WTC11 (cell line): ENCODE results near the gene ADK. TPM values are rescaled to one million over a fixed set of nuclear protein-coding genes. Genes with fewer than 3 reads are reported as not detected.

ENCODE experiments used
- ATAC-seq: fragments of 200-7000 bp; cut with Tn5 transposase; 2 replicates; pipeline ENCODE4 v1.10.0; 2021; ENCODE audit warnings: mild to moderate bottlenecking, moderate library complexity
- CTCF ChIA-PET: fragments of 300-600 bp; sonication (Branson Sonifier 250); formaldehyde crosslinking; loops from one replicate; lab custom pipeline; 2021; ENCODE audit warnings: antibody characterized with exemption; lab: Charles Lee
- POLR2A ChIA-PET: fragments of 350-600 bp; sonication (Branson Sonifier 250); formaldehyde crosslinking; loops from one replicate; lab custom pipeline; 2021; ENCODE audit warnings: antibody characterized with exemption; lab: Charles Lee
- DNase-seq: peaks from one replicate; pipeline ENCODE4 v3.0.0; 2021; ENCODE audit warnings: low spot score
- H3K27ac Mint-ChIP-seq: 2 replicates; pipeline ENCODE4 v1.8.0; 2021; ENCODE audit warnings: mixed read lengths
- H3K27me3 Mint-ChIP-seq: 2 replicates; pipeline ENCODE4 v1.8.0; 2021; ENCODE audit warnings: low read depth, mild to moderate bottlenecking, moderate library complexity, mixed read lengths
- H3K36me3 Mint-ChIP-seq: 2 replicates; pipeline ENCODE4 v1.8.0; 2021; ENCODE audit warnings: mixed read lengths
- H3K4me1 Mint-ChIP-seq: 2 replicates; pipeline ENCODE4 v1.8.0; 2022; ENCODE audit warnings: mixed read lengths
- H3K4me3 Mint-ChIP-seq: 2 replicates; pipeline ENCODE4 v1.8.0; 2021; ENCODE audit warnings: mild to moderate bottlenecking, moderate library complexity, mixed read lengths
- H3K9me3 Mint-ChIP-seq: 2 replicates; pipeline ENCODE4 v1.8.0; 2021; ENCODE audit warnings: mixed read lengths
- CBFB ChIP-seq: sonication (generic); formaldehyde crosslinking; IDR thresholded peaks from 2 replicates; pipeline ENCODE4 v1.8.1; 2022; ENCODE audit warnings: mild to moderate bottlenecking, low read depth, missing genetic modification reagents
- CDX4 ChIP-seq: fragments of 250-450 bp; sonication (Bioruptor Pico); IDR thresholded peaks from 2 replicates; pipeline ENCODE4 v1.9.0; 2021; ENCODE audit warnings: moderate library complexity, mild to moderate bottlenecking, inconsistent platforms, borderline replicate concordance
- ELF4 ChIP-seq: sonication (generic); formaldehyde crosslinking; IDR thresholded peaks from 2 replicates; pipeline ENCODE4 v1.8.1; 2022; ENCODE audit warnings: low read depth, mild to moderate bottlenecking, moderate library complexity, missing genetic modification reagents
- ETV6 ChIP-seq: sonication (generic); formaldehyde crosslinking; IDR thresholded peaks from 2 replicates; pipeline ENCODE4 v1.8.1; 2022; ENCODE audit warnings: mild to moderate bottlenecking, missing genetic modification reagents
- FOXJ3 ChIP-seq: sonication (generic); formaldehyde crosslinking; IDR thresholded peaks from 2 replicates; pipeline ENCODE4 v1.9.0; 2021; ENCODE audit warnings: missing genetic modification reagents, mild to moderate bottlenecking, borderline replicate concordance
- GRHL2 ChIP-seq: fragments of 250-450 bp; sonication (Bioruptor Pico); IDR thresholded peaks from 2 replicates; pipeline ENCODE4 v1.8.0; 2022; ENCODE audit warnings: mild to moderate bottlenecking, moderate library complexity; ENCODE audit not compliant: insufficient replicate concordance, severe bottlenecking
- KAT7 ChIP-seq: sonication (generic); formaldehyde crosslinking; IDR thresholded peaks from 2 replicates; pipeline ENCODE4 v1.8.1; 2023; ENCODE audit warnings: missing genetic modification reagents, mild to moderate bottlenecking, borderline replicate concordance
- MAX ChIP-seq: sonication (generic); formaldehyde crosslinking; IDR thresholded peaks from 2 replicates; pipeline ENCODE4 v1.8.0; 2022; ENCODE audit warnings: mild to moderate bottlenecking, missing genetic modification reagents
- MLX ChIP-seq: sonication (generic); formaldehyde crosslinking; IDR thresholded peaks from 2 replicates; pipeline ENCODE4 v1.8.1; 2023; ENCODE audit warnings: mild to moderate bottlenecking, missing genetic modification reagents, moderate library complexity
- MYBL2 ChIP-seq: sonication (generic); formaldehyde crosslinking; IDR thresholded peaks from 2 replicates; pipeline ENCODE4 v1.8.1; 2023; ENCODE audit warnings: mild to moderate bottlenecking, moderate library complexity, missing genetic modification reagents
- NFYB ChIP-seq: sonication (generic); formaldehyde crosslinking; conservative IDR thresholded peaks from 2 replicates; pipeline ENCODE4 v1.8.0; 2022; ENCODE audit warnings: low read depth, missing genetic modification reagents
- NR1H2 ChIP-seq: sonication (generic); formaldehyde crosslinking; IDR thresholded peaks from 2 replicates; pipeline ENCODE4 v1.9.0; 2021; ENCODE audit warnings: mild to moderate bottlenecking, moderate library complexity, missing genetic modification reagents
- NR2C2 ChIP-seq: sonication (generic); formaldehyde crosslinking; IDR thresholded peaks from 2 replicates; pipeline ENCODE4 v1.8.0; 2022; ENCODE audit warnings: mild to moderate bottlenecking, missing genetic modification reagents
- PREB ChIP-seq: sonication (generic); formaldehyde crosslinking; IDR thresholded peaks from 2 replicates; pipeline ENCODE4 v1.8.1; 2022; ENCODE audit warnings: mild to moderate bottlenecking, missing genetic modification reagents, moderate library complexity, borderline replicate concordance
- SMAD4 ChIP-seq: sonication (generic); formaldehyde crosslinking; IDR thresholded peaks from 2 replicates; pipeline ENCODE4 v1.8.0; 2022; ENCODE audit warnings: mild to moderate bottlenecking, missing genetic modification reagents
- TCF7 ChIP-seq: sonication (generic); formaldehyde crosslinking; IDR thresholded peaks from 2 replicates; pipeline ENCODE4 v1.8.0; 2022; ENCODE audit warnings: mild to moderate bottlenecking, low read depth, missing genetic modification reagents, moderate library complexity
- USF1 ChIP-seq: sonication (generic); formaldehyde crosslinking; IDR thresholded peaks from 2 replicates; pipeline ENCODE4 v1.8.0; 2022; ENCODE audit warnings: mild to moderate bottlenecking, missing genetic modification reagents
- ZMAT4 ChIP-seq: fragments of 250-450 bp; sonication (Bioruptor Pico); IDR thresholded peaks from 2 replicates; pipeline ENCODE4 v1.9.0; 2021; ENCODE audit warnings: mild to moderate bottlenecking
- ZNF121 ChIP-seq: sonication (generic); formaldehyde crosslinking; IDR thresholded peaks from 2 replicates; pipeline ENCODE4 v1.8.0; 2023; ENCODE audit warnings: missing genetic modification reagents
- ZNF263 ChIP-seq: sonication (generic); formaldehyde crosslinking; IDR thresholded peaks from 2 replicates; pipeline ENCODE4 v1.8.1; 2022; ENCODE audit warnings: low read depth, mild to moderate bottlenecking, moderate library complexity, missing genetic modification reagents
- ZNF396 ChIP-seq: fragments of 250-450 bp; sonication (Bioruptor Pico); IDR thresholded peaks from 2 replicates; pipeline ENCODE4 v1.8.0; 2021; ENCODE audit warnings: mild to moderate bottlenecking, moderate library complexity, borderline replicate concordance
- ZSCAN18 ChIP-seq: fragments of 250-450 bp; sonication (Bioruptor Pico); IDR thresholded peaks from 2 replicates; pipeline ENCODE4 v2.1.2; 2022; ENCODE audit warnings: mild to moderate bottlenecking, moderate library complexity
- total RNA-seq: library from RNA; stranded (reverse); gene quantifications from 3 replicates; pipeline ENCODE4 v1.2.3, GENCODE V29; 2021

Gene ADK
- total RNA-seq, 1 experiment from 2014 or later: 32.7 TPM

GRCh38 chr10:74361678-74362077 lies 210.7 kb downstream of the ADK start (continued):
- TF ChIP-seq USF1: no peak

GRCh38 chr10:74363727-74364126 lies 212.7 kb downstream of the ADK start:
- ATAC-seq: no peak

GRCh38 chr10:74365109-74365508 lies 214.1 kb downstream of the ADK start:
- peaks cover 21% of the 10 kb centered on the region for H3K9me3 Mint-ChIP-seq
- H3K4me1 Mint-ChIP-seq: no peaks in the 10 kb centered on the region
- POLR2A ChIA-PET: no interaction called here
- H3K4me3 Mint-ChIP-seq: no peak overlapping the region
- CTCF ChIA-PET: no interaction called here
- DNase-seq (no peak), ATAC-seq (no peak)
- TF ChIP-seq MYBL2 (CRISPR knock-in tag) (no peak), ELF4 (CRISPR knock-in tag) (no peak), FOXJ3 (CRISPR knock-in tag) (no peak), NFYB (CRISPR knock-in tag) (no peak), NR1H2 (CRISPR knock-in tag) (no peak), GRHL2 (CRISPR knock-in tag) (no peak), ZSCAN18 (CRISPR knock-in tag) (no peak), KAT7 (CRISPR knock-in tag) (no peak), MAX (CRISPR knock-in tag) (no peak), ZNF396 (CRISPR knock-in tag) (no peak), NR2C2 (CRISPR knock-in tag) (no peak), TCF7 (no peak), CBFB (CRISPR knock-in tag) (no peak), CDX4 (no peak), MLX (CRISPR knock-in tag) (no peak), ZNF121 (no peak), ZNF263 (CRISPR knock-in tag) (no peak), ETV6 (CRISPR knock-in tag) (no peak), PREB (CRISPR knock-in tag) (no peak), SMAD4 (CRISPR knock-in tag) (no peak)
- no peak overlapping the region for H3K27ac Mint-ChIP-seq
- H3K36me3 Mint-ChIP-seq: peaks cover 22% of the 10 kb centered on the region
- H3K27me3 Mint-ChIP-seq: no peaks in the 10 kb centered on the region

More at GRCh38 chr10:74363727-74364126, 212.7 kb downstream of the ADK start:
- ChIA-PET CTCF (no interaction called here), POLR2A (no interaction called here)
- no peak for DNase-seq
- no peak overlapping the region for H3K27ac Mint-ChIP-seq
- H3K27me3 Mint-ChIP-seq: no peaks in the 10 kb centered on the region
- TF ChIP-seq ZMAT4 (CRISPR knock-in tag): no peak
- TF ChIP-seq, all 79 proteins: peak for 0
- Mint-ChIP-seq H3K4me3 (no peak overlapping the region), H3K9me3 (peaks cover 31% of the 10 kb centered on the region), H3K4me1 (no peaks in the 10 kb centered on the region), H3K36me3 (peaks cover 26% of the 10 kb centered on the region)
